Measurements from ENCODE around the gene BAHCC1. TPM values are rescaled to one million over a fixed set of nuclear protein-coding genes. Genes with fewer than 3 reads are reported as not detected.

The BAHCC1 gene
- total RNA-seq, 1 experiment from 2014 or later: 9.9 TPM

GRCh38 chr17:81445642-81446503 lies 50.6 kb downstream of the BAHCC1 start:
- H3K79me2 ChIP-seq (ENCODE audit: low read length): no peaks in the 10 kb centered on the region
- no peaks in the 10 kb centered on the region for H3F3A ChIP-seq (ENCODE audit: low read length, unreplicated experiment)
- no peak for DNase-seq
- H3K9me2 ChIP-seq (replicated peaks; ENCODE audit: low read length): no peaks in the 10 kb centered on the region
- no peak overlapping the region for H3K4me3 ChIP-seq (ENCODE audit: low read length)
- TF ChIP-seq, protein P1, sequence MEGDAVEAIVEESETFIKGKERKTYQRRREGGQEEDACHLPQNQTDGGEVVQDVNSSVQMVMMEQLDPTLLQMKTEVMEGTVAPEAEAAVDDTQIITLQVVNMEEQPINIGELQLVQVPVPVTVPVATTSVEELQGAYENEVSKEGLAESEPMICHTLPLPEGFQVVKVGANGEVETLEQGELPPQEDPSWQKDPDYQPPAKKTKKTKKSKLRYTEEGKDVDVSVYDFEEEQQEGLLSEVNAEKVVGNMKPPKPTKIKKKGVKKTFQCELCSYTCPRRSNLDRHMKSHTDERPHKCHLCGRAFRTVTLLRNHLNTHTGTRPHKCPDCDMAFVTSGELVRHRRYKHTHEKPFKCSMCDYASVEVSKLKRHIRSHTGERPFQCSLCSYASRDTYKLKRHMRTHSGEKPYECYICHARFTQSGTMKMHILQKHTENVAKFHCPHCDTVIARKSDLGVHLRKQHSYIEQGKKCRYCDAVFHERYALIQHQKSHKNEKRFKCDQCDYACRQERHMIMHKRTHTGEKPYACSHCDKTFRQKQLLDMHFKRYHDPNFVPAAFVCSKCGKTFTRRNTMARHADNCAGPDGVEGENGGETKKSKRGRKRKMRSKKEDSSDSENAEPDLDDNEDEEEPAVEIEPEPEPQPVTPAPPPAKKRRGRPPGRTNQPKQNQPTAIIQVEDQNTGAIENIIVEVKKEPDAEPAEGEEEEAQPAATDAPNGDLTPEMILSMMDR (conservative IDR thresholded peaks at IDR 0.05; ENCODE audit: low read depth, low read length): peak; percentile 36; the same call in 1 of the 2 replicates
- TF ChIP-seq EZH2 (IDR thresholded peaks at IDR 0.05; ENCODE audit: low read length, unreplicated experiment) (no peak), EZH2phosphoT487 (IDR thresholded peaks at IDR 0.05; ENCODE audit: borderline replicate concordance, low read length) (no peak)
- intact Hi-C loops (cut with micrococcal nuclease): no loop called here
- H3K36me3 ChIP-seq (ENCODE audit: low read depth, low read length): no peaks in the 10 kb centered on the region
- no peak overlapping the region for H3K9ac ChIP-seq (ENCODE audit: low read length)
- no peak overlapping the region for H2AFZ ChIP-seq (ENCODE audit: low read length)
- POLR2A ChIA-PET (ENCODE audit: unreplicated experiment): no interaction called here
- H4K20me1 ChIP-seq (ENCODE audit: low read length): no peaks in the 10 kb centered on the region
- no peaks in the 10 kb centered on the region for H3K4me1 ChIP-seq (ENCODE audit: insufficient read depth, low read length)
- H3K4me2 ChIP-seq (ENCODE audit: low read length): no peak overlapping the region
- H3K9me3 ChIP-seq (ENCODE audit: low read length): no peaks in the 10 kb centered on the region
- no peaks in the 10 kb centered on the region for H3K27me3 ChIP-seq (ENCODE audit: low read length)
- peak; percentile 12; the same call in 1 of the 2 replicates for ATAC-seq
- no peak overlapping the region for H3K27ac ChIP-seq (ENCODE audit: low read length)
- CTCF ChIA-PET: no interaction called here
- BruUV-seq (replicated peaks): no TSS peak

DNA sequence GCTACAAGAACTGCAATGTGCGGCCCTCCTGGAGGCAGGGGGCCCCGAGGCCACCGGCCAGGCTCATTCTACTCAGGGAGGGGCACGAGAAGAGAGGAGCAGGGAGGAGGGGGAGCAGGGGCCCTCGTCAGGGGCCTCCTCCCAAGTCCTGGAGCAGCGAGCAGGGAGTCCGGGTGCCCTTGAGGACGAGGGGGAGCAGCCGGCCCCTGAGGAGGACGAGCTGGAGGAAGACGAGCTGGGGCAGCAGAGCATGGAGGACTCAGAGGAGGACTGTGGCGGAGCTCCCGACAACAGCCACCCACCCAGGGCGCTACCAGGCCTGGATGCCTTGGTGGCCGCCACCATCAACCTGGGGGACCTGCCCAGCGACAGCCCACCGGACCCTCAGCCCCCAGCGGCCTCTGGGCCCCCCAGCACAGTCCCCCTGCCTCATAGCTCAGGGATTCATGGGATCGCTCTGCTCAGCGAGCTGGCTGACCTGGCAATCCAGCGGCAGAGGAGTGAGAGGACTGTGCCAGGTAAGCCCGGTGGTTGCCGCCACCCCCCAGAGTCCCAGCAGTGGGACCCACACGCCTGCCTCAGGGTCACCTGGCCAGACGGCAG lies 52.2 kb downstream of the BAHCC1 start:
- ChIA-PET POLR2A (ENCODE audit: unreplicated experiment) (no interaction called here), CTCF (no interaction called here)
- Histone ChIP-seq H4K20me1 (ENCODE audit: low read length) (no peaks in the 10 kb centered on the region), H3F3A (ENCODE audit: low read length, unreplicated experiment) (no peaks in the 10 kb centered on the region), H3K4me1 (ENCODE audit: insufficient read depth, low read length) (no peaks in the 10 kb centered on the region), H3K27ac (ENCODE audit: low read length) (no peak overlapping the region), H3K36me3 (ENCODE audit: low read depth, low read length) (no peaks in the 10 kb centered on the region), H3K79me2 (ENCODE audit: low read length) (no peaks in the 10 kb centered on the region), H3K27me3 (ENCODE audit: low read length) (no peaks in the 10 kb centered on the region), H3K9me2 (replicated peaks; ENCODE audit: low read length) (no peaks in the 10 kb centered on the region), H3K4me3 (ENCODE audit: low read length) (no peak overlapping the region), H3K9ac (ENCODE audit: low read length) (no peak overlapping the region), H3K9me3 (ENCODE audit: low read length) (no peaks in the 10 kb centered on the region), H3K4me2 (ENCODE audit: low read length) (no peak overlapping the region), H2AFZ (ENCODE audit: low read length) (no peak overlapping the region)
- intact Hi-C loops (cut with micrococcal nuclease): no loop called here
- no TSS peak for BruUV-seq (replicated peaks)
- DNase-seq: no peak
- TF ChIP-seq, protein P1 (conservative IDR thresholded peaks at IDR 0.05; ENCODE audit: low read depth, low read length): no peak
- TF ChIP-seq EZH2 (IDR thresholded peaks at IDR 0.05; ENCODE audit: low read length, unreplicated experiment) (no peak), EZH2phosphoT487 (IDR thresholded peaks at IDR 0.05; ENCODE audit: borderline replicate concordance, low read length) (no peak)
- no peak for ATAC-seq

- no peak for ATAC-seq
- no peaks in the 10 kb centered on the region for H4K20me1 ChIP-seq (ENCODE audit: low read length)
- BruUV-seq (replicated peaks): no TSS peak
- no peaks in the 10 kb centered on the region for H3F3A ChIP-seq (ENCODE audit: low read length, unreplicated experiment)
- H3K4me2 ChIP-seq (ENCODE audit: low read length): no peak overlapping the region
- H2AFZ ChIP-seq (ENCODE audit: low read length): no peak overlapping the region
- no peaks in the 10 kb centered on the region for H3K36me3 ChIP-seq (ENCODE audit: low read depth, low read length)
- H3K4me3 ChIP-seq (ENCODE audit: low read length): no peak overlapping the region
- no peaks in the 10 kb centered on the region for H3K9me2 ChIP-seq (replicated peaks; ENCODE audit: low read length)
- H3K27ac ChIP-seq (ENCODE audit: low read length): no peak overlapping the region
- no peak overlapping the region for H3K9ac ChIP-seq (ENCODE audit: low read length)
- intact Hi-C loops (cut with micrococcal nuclease): no loop called here
- H3K9me3 ChIP-seq (ENCODE audit: low read length): no peaks in the 10 kb centered on the region
- ChIA-PET POLR2A (ENCODE audit: unreplicated experiment) (no interaction called here), CTCF (no interaction called here)
- no peak for DNase-seq
- H3K79me2 ChIP-seq (ENCODE audit: low read length): no peaks in the 10 kb centered on the region
- H3K27me3 ChIP-seq (ENCODE audit: low read length): no peaks in the 10 kb centered on the region
- TF ChIP-seq, protein P1 (conservative IDR thresholded peaks at IDR 0.05; ENCODE audit: low read depth, low read length): no peak
- TF ChIP-seq EZH2 (IDR thresholded peaks at IDR 0.05; ENCODE audit: low read length, unreplicated experiment) (no peak), EZH2phosphoT487 (IDR thresholded peaks at IDR 0.05; ENCODE audit: borderline replicate concordance, low read length) (no peak)
- H3K4me1 ChIP-seq (ENCODE audit: insufficient read depth, low read length): no peaks in the 10 kb centered on the region
These were observed 53.2 kb downstream of the BAHCC1 start for GRCh38 chr17:81448442-81448841.
